ENCODE results near the gene MBL2. TPM values are rescaled to one million over a fixed set of nuclear protein-coding genes. Genes with fewer than 3 reads are reported as not detected.

Gene MBL2
- polyA plus RNA-seq, 1 donor = 0.09 TPM

DNA sequence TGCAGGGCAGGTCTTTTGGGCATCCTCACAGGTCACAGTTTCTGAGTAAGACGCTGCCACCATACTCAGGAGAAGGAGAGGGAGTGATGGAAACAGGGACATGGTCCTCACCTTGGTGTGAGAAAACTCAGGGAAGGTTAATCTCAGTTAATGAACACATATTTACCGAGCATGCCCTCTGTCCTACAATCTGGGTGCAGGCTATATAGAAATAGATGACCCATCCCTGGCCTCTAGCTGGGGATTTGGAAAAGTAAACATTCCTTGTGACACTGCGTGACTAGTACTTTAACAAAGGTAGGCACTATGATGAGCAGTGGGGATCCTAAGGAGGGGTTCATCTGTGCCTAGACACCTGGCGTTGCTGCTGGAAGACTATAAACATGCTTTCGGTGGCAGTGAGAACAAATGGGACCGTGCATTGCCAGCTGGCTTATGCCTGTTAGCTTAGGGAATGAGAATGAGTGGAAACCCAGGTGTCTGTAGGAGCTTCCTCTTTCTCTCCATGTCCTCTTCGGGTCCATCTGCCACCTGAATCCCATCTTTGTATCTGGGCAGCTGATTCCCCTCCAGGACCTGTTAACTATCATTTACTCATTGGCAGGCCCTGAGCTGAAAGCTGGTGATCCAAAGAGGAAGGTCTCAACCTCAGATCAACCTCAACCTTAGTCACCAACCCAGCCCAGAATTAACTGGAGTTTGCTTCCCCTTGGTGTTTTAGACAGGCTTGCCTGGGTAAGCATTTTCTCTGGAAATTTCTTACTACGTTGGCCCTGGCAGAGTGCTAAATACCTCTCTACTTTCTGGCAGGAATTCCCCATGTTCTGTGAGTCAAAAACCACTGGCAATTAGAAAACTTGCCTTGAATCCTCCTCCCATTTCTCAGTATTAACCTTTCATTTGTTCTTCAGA is 794 bp downstream of the MBL2 start:
- WGBS (ENCODE audit: insufficient coverage, low lambda C conversion rate) = 80% methylated on average over 1 of the region's 8 CpGs

DNA sequence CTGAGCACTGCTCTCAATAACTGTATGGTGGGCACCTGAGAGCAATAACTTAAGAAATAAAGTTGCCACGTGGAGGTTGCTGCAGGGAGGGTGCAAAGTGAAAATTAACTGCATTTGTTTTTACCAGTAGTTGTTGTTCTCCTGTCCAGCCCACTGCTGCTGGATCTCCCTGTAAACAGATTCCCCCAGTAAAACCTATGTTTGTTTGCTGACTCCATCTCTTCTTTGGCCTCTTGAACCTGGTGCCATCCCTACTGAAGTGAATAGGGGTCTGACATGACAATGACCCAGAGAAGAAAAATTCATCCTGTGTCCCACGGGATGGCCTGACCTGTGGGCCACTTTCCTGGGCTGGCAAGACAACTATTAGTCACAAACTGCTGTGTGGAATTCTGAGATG is 1.7 kb downstream of the MBL2 start:
- no peaks in the 10 kb centered on the region for H3K36me3 ChIP-seq (ENCODE audit: control insufficient read depth, insufficient read depth, low read length)
- WGBS (ENCODE audit: insufficient coverage, low lambda C conversion rate) = no CpG with 5 or more reads among the region's 2 CpGs
- no peak for DNase-seq

More for the DNA sequence above, 794 bp downstream of the MBL2 start:
- H3K4me1 ChIP-seq (ENCODE audit: control insufficient read depth, insufficient read depth, low read length) = peaks cover 22% of the 10 kb centered on the region
- DNase-seq = no peak
- no peak overlapping the region for H3K27ac ChIP-seq (ENCODE audit: low read length)
- no peaks in the 10 kb centered on the region for H3K9me3 ChIP-seq (ENCODE audit: control insufficient read depth, low read depth, low read length)
- no peaks in the 10 kb centered on the region for H3K36me3 ChIP-seq (ENCODE audit: control insufficient read depth, insufficient read depth, low read length)
- no peak overlapping the region for H3K4me3 ChIP-seq (ENCODE audit: low read length)
- no peaks in the 10 kb centered on the region for H3K27me3 ChIP-seq (ENCODE audit: control insufficient read depth, insufficient read depth, low read length)

DNA sequence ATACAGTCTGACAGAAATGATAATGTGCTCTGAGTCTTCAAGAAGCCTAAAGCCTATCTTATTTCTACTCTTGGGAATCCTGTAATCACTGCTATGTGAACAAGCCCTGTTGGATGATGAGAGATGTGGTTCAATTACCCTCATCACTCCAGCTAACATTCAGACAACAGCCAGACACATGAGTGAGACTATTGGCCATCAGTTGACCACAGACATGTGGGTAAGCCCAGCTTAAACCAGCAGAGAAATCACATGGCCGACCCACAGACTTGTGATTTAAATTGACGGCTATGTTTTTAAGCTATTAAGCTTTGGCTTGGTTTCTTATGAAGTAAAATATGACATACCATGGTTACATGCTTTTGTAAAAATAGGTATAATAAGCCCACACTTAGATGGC is 2.6 kb downstream of the MBL2 start:
- WGBS (ENCODE audit: insufficient coverage, low lambda C conversion rate) = no CpG with 5 or more reads among the region's 2 CpGs
- Histone ChIP-seq H3K27me3 (ENCODE audit: control insufficient read depth, insufficient read depth, low read length) (no peaks in the 10 kb centered on the region), H3K27ac (ENCODE audit: low read length) (no peak overlapping the region), H3K9me3 (ENCODE audit: control insufficient read depth, low read depth, low read length) (no peaks in the 10 kb centered on the region), H3K36me3 (ENCODE audit: control insufficient read depth, insufficient read depth, low read length) (no peaks in the 10 kb centered on the region), H3K4me1 (ENCODE audit: control insufficient read depth, insufficient read depth, low read length) (peaks cover 12% of the 10 kb centered on the region), H3K4me3 (ENCODE audit: low read length) (no peak overlapping the region)
- DNase-seq = no peak

More for the DNA sequence above, 1.7 kb downstream of the MBL2 start:
- Histone ChIP-seq H3K4me1 (ENCODE audit: control insufficient read depth, insufficient read depth, low read length) (peaks cover 17% of the 10 kb centered on the region), H3K27me3 (ENCODE audit: control insufficient read depth, insufficient read depth, low read length) (no peaks in the 10 kb centered on the region), H3K9me3 (ENCODE audit: control insufficient read depth, low read depth, low read length) (no peaks in the 10 kb centered on the region), H3K27ac (ENCODE audit: low read length) (no peak overlapping the region), H3K4me3 (ENCODE audit: low read length) (no peak overlapping the region)

DNA sequence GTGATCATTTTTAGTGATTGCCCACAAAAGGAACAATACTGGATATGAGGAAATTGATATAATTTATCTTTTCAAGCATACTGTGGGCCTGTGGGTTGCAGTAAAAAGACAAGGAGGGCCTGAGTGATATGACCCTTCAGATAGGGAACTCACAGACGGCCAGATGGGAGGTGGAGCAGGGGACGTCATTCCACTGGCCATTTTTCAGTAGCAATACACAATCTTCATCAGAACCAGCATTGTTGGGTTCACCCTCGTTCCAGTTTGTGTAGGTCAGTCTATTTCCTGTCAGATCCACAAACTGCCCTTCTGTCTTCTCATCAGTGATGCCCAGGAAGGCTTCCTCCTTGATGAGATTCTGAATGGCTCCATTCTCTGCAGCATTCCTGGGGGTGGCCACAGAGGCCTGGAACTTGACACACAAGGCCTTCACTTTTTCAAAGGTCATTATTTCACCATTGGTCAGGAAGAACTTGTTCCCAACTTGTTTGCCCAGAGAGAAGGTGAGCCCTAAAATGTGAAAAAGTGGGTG is 4.5 kb downstream of the MBL2 start:
- Histone ChIP-seq H3K4me3 (ENCODE audit: low read length) (no peak overlapping the region), H3K27me3 (ENCODE audit: control insufficient read depth, insufficient read depth, low read length) (no peaks in the 10 kb centered on the region), H3K4me1 (ENCODE audit: control insufficient read depth, insufficient read depth, low read length) (no peaks in the 10 kb centered on the region), H3K27ac (ENCODE audit: low read length) (no peak overlapping the region), H3K36me3 (ENCODE audit: control insufficient read depth, insufficient read depth, low read length) (no peaks in the 10 kb centered on the region), H3K9me3 (ENCODE audit: control insufficient read depth, low read depth, low read length) (no peaks in the 10 kb centered on the region)
- DNase-seq = no peak
- WGBS (ENCODE audit: insufficient coverage, low lambda C conversion rate) = no CpG with 5 or more reads among the region's 3 CpGs

DNA sequence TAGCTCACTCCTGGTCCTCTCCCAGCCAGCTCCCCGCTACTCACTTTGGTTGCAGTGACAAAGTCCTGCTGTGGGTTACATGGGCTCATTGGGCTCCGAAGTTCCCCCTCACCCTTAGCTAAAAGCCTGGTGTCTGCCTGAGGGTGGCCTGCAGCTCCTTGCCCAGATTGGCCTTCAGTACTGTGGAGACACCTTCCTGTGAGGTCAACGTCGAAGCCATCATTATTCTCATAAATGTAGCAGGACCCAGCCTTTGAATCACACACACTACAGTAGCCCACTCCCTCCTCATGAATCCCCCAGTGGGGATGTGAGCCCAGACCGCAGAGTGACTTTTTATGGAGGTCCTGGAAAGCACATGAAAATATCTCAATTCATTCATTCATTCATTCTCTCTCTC is 10.5 kb downstream of the MBL2 start:
- Histone ChIP-seq H3K27ac (ENCODE audit: low read length) (no peak overlapping the region), H3K4me1 (ENCODE audit: control insufficient read depth, insufficient read depth, low read length) (no peaks in the 10 kb centered on the region), H3K36me3 (ENCODE audit: control insufficient read depth, insufficient read depth, low read length) (no peaks in the 10 kb centered on the region), H3K4me3 (ENCODE audit: low read length) (no peak overlapping the region), H3K27me3 (ENCODE audit: control insufficient read depth, insufficient read depth, low read length) (no peaks in the 10 kb centered on the region), H3K9me3 (ENCODE audit: control insufficient read depth, low read depth, low read length) (no peaks in the 10 kb centered on the region)
- 80% methylated on average over 1 of the region's 5 CpGs for WGBS (ENCODE audit: insufficient coverage, low lambda C conversion rate)
- no peak for DNase-seq

DNA sequence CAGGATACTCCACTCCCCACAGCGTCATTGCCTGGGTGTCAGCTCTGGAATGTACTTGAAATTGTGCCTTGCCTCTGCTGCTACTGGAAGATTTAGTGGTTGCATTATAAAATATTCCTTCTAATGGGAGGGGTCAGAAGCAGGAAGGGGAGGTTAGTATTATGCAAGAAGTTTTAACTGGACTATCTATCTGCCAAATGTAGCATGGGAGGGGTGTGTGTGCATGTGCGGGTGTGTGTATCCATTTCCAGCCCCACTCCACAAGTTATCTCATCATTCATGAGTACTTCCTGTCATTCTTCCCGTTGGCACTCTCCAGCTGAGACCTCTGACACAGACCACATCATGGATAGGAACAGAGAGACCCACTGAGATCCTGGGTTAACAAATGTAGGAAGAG is 13.4 kb downstream of the MBL2 start:
- WGBS (ENCODE audit: insufficient coverage, low lambda C conversion rate) = no CpG with 5 or more reads among the region's 3 CpGs
- DNase-seq = no peak
- Histone ChIP-seq H3K27me3 (ENCODE audit: control insufficient read depth, insufficient read depth, low read length) (no peaks in the 10 kb centered on the region), H3K4me1 (ENCODE audit: control insufficient read depth, insufficient read depth, low read length) (peaks cover 3% of the 10 kb centered on the region), H3K9me3 (ENCODE audit: control insufficient read depth, low read depth, low read length) (no peaks in the 10 kb centered on the region), H3K36me3 (ENCODE audit: control insufficient read depth, insufficient read depth, low read length) (no peaks in the 10 kb centered on the region), H3K27ac (ENCODE audit: low read length) (no peak overlapping the region), H3K4me3 (ENCODE audit: low read length) (no peak overlapping the region)

DNA sequence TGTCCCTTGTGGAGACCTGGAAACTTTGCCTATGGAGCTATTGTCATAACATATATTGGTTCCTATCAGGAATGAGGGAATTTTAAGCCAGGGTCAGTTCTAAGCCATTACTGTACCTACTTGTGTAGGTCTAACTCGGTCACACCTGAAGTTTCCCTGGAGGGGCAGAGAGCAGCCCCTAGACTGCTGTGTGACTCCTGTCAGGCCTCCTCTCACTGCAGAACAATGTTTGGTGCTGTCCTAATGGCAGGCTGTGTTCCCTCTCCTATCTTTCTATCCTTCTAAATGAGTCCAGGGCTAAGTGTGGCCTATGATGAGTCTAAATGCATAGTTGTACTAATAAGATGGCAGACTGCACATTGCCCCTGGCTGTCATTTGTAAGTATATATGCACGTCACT is 14.2 kb downstream of the MBL2 start:
- Histone ChIP-seq H3K9me3 (ENCODE audit: control insufficient read depth, low read depth, low read length) (no peaks in the 10 kb centered on the region), H3K4me1 (ENCODE audit: control insufficient read depth, insufficient read depth, low read length) (peaks cover 3% of the 10 kb centered on the region), H3K27me3 (ENCODE audit: control insufficient read depth, insufficient read depth, low read length) (no peaks in the 10 kb centered on the region), H3K4me3 (ENCODE audit: low read length) (no peak overlapping the region), H3K27ac (ENCODE audit: low read length) (no peak overlapping the region), H3K36me3 (ENCODE audit: control insufficient read depth, insufficient read depth, low read length) (no peaks in the 10 kb centered on the region)
- no peak for DNase-seq
- WGBS (ENCODE audit: insufficient coverage, low lambda C conversion rate) = no CpG with 5 or more reads among the region's 2 CpGs

DNA sequence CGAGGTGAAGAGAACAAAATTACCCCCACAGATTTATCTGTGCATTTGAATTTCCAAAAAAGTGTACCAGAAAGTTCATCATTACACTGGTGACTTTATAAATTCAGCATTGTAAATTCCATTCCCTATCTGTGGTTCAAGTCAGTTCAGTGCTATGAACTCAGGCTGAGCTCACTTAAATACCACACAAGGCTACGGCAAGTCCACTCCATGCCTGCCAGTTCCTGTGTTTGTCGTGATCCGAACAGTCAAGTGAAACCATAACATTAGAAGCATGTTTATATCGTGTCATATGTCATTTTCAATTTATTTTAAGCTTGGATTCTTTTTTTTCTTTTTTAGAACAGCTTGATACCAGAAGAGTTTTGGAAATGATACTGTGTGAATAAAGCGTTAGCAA is 14.8 kb downstream of the MBL2 start:
- no peak overlapping the region for H3K4me3 ChIP-seq (ENCODE audit: low read length)
- H3K27ac ChIP-seq (ENCODE audit: low read length) = no peak overlapping the region
- DNase-seq = no peak
- H3K4me1 ChIP-seq (ENCODE audit: control insufficient read depth, insufficient read depth, low read length) = peaks cover 3% of the 10 kb centered on the region
- H3K36me3 ChIP-seq (ENCODE audit: control insufficient read depth, insufficient read depth, low read length) = no peaks in the 10 kb centered on the region
- no peaks in the 10 kb centered on the region for H3K9me3 ChIP-seq (ENCODE audit: control insufficient read depth, low read depth, low read length)
- WGBS (ENCODE audit: insufficient coverage, low lambda C conversion rate) = 80% methylated on average over 1 of the region's 6 CpGs
- H3K27me3 ChIP-seq (ENCODE audit: control insufficient read depth, insufficient read depth, low read length) = no peaks in the 10 kb centered on the region

DNA sequence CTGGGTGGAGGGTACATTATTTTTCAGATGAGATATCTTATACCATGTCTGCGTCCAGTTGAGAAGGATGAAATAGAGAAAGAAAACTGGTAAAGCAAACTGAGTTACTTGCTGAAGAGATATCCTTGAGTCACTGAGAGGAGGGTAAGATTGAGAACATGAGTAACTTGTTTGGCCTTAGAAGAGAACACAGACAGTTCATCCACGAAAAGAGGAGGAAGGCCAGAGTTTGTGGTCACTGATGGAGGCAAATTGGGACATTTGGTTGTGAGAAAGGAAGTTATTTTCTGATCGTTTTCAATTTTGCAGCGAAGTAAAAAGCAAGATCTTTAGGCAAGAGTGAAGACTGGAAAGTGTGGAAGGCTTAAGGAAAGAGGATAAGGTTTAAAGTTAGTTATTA is 15.6 kb downstream of the MBL2 start:
- Histone ChIP-seq H3K9me3 (ENCODE audit: control insufficient read depth, low read depth, low read length) (no peaks in the 10 kb centered on the region), H3K4me1 (ENCODE audit: control insufficient read depth, insufficient read depth, low read length) (peaks cover 3% of the 10 kb centered on the region), H3K36me3 (ENCODE audit: control insufficient read depth, insufficient read depth, low read length) (no peaks in the 10 kb centered on the region), H3K27ac (ENCODE audit: low read length) (no peak overlapping the region), H3K4me3 (ENCODE audit: low read length) (no peak overlapping the region), H3K27me3 (ENCODE audit: control insufficient read depth, insufficient read depth, low read length) (no peaks in the 10 kb centered on the region)
- 86% methylated on average over 4 of the region's 4 CpGs for WGBS (ENCODE audit: insufficient coverage, low lambda C conversion rate)
- no peak for DNase-seq

DNA sequence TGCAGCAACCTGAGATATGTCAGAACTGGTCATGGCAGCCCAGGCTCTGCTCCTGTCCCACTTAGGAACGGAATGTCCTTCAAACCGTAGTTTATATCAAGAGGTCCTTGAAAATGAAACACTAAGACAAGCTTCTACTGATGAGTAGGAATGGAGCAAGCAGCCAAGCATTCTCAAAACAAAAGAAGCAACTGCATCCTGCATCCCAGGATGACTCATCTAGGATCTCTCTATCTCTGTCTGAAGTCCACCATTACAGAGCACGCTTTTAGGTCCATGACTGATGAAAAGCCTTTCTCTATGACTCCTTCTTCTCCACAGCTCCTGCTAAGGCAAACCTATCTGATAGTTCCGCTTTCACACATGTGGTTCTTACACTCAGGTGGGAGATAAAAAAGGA is 16.3 kb downstream of the MBL2 start:
- H3K36me3 ChIP-seq (ENCODE audit: control insufficient read depth, insufficient read depth, low read length) = no peaks in the 10 kb centered on the region
- no CpG with 5 or more reads among the region's 4 CpGs for WGBS (ENCODE audit: insufficient coverage, low lambda C conversion rate)
- no peak for DNase-seq
- H3K4me1 ChIP-seq (ENCODE audit: control insufficient read depth, insufficient read depth, low read length) = peaks cover 3% of the 10 kb centered on the region
- no peaks in the 10 kb centered on the region for H3K9me3 ChIP-seq (ENCODE audit: control insufficient read depth, low read depth, low read length)
- no peaks in the 10 kb centered on the region for H3K27me3 ChIP-seq (ENCODE audit: control insufficient read depth, insufficient read depth, low read length)
- no peak overlapping the region for H3K4me3 ChIP-seq (ENCODE audit: low read length)
- H3K27ac ChIP-seq (ENCODE audit: low read length) = no peak overlapping the region

Measured in large intestine (tissue), 3 donors.